ENCODE measurements around the gene BCR.

The BCR gene

GRCh38 chr22:23202812-23203451, 22.6 kb downstream of the BCR start:
- no peak for DNase-seq

GRCh38 chr22:23203452-23204124, 23.3 kb downstream of the BCR start:
- DNase-seq, result no peak

GRCh38 chr22:23204125-23204488, 23.8 kb downstream of the BCR start:
- no peak for DNase-seq

- no peak for DNase-seq
Measured at GRCh38 chr22:23204541-23205157, 24.3 kb downstream of the BCR start.

- no peak for DNase-seq
Measured at GRCh38 chr22:23205339-23206049, 25.2 kb downstream of the BCR start.

- DNase-seq, result no peak
Measured at GRCh38 chr22:23206915-23207314, 26.6 kb downstream of the BCR start.

- DNase-seq, result no peak
Measured at GRCh38 chr22:23207729-23208393, 27.6 kb downstream of the BCR start.

GRCh38 chr22:23210428-23211170, 30.3 kb downstream of the BCR start:
- no peak for DNase-seq

GRCh38 chr22:23211622-23212021, 31.3 kb downstream of the BCR start:
- DNase-seq, result no peak

- DNase-seq, result no peak
Measured at GRCh38 chr22:23212061-23213021, 32.0 kb downstream of the BCR start.

GRCh38 chr22:23213022-23213555, 32.8 kb downstream of the BCR start:
- DNase-seq, result no peak

GRCh38 chr22:23213581-23214334, 33.4 kb downstream of the BCR start:
- DNase-seq, result no peak

GRCh38 chr22:23214398-23214797, 34.1 kb downstream of the BCR start:
- DNase-seq, result no peak

GRCh38 chr22:23215294-23216241, 35.3 kb downstream of the BCR start:
- DNase-seq, result no peak

GRCh38 chr22:23216461-23217170, 36.3 kb downstream of the BCR start:
- no peak for DNase-seq

- no peak for DNase-seq
Measured at GRCh38 chr22:23217171-23218052, 37.1 kb downstream of the BCR start.

Measured in activated CD4-positive, CD25-positive, alpha-beta regulatory T cell treated with anti-CD3 and anti-CD28 coated beads, Interleukin-2, amount 50 U/mL, for 72 hours (primary cell).